ENCODE measurements around the gene LRRC26.

DNA sequence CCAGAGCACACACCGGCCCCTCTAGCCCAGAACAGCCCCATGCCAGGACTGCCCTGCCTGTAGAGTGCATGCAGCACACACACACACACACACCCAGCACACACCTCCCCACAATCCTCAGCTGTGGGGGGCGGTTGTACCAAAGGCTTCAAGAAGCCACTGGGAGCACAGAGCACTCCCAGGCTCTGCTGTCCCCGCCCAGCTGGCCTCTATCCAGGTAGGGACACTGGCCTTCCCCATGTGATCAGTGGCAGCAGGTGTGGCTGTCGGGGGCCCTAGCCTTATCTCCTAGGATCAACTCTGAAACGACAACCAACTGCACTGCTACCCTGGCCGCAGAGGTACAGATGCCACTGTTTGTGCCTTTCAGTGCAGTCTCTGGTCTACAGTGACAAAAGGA, 16.5 kb upstream of the LRRC26 start:
- TF ChIP-seq, protein P1, sequence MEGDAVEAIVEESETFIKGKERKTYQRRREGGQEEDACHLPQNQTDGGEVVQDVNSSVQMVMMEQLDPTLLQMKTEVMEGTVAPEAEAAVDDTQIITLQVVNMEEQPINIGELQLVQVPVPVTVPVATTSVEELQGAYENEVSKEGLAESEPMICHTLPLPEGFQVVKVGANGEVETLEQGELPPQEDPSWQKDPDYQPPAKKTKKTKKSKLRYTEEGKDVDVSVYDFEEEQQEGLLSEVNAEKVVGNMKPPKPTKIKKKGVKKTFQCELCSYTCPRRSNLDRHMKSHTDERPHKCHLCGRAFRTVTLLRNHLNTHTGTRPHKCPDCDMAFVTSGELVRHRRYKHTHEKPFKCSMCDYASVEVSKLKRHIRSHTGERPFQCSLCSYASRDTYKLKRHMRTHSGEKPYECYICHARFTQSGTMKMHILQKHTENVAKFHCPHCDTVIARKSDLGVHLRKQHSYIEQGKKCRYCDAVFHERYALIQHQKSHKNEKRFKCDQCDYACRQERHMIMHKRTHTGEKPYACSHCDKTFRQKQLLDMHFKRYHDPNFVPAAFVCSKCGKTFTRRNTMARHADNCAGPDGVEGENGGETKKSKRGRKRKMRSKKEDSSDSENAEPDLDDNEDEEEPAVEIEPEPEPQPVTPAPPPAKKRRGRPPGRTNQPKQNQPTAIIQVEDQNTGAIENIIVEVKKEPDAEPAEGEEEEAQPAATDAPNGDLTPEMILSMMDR (conservative IDR thresholded peaks at IDR 0.05; ENCODE audit: low read depth, low read length): no peak
- TF ChIP-seq EZH2 (IDR thresholded peaks at IDR 0.05; ENCODE audit: borderline replicate concordance, low read depth, low read length, poor library complexity, severe bottlenecking): no peak

Data from A673 (cell line).